Endometrial microvascular endothelial cells (primary cell): ENCODE data around the gene DOCK8. TPM values are rescaled to one million over a fixed set of nuclear protein-coding genes. Genes with fewer than 3 reads are reported as not detected.

Source experiments
- in situ Hi-C: cut with HindIII; loops from 2 replicates; pipeline ENCODE4 v1.10.0; 2017; ENCODE audit warnings: low sequenced_read_pairs, low pct_unique_long_range_greater_than_20kb; ENCODE audit errors: inconsistent ontology term
- total RNA-seq: library from RNA; depleted of rRNA; stranded (reverse); fragments of >200 nt; gene quantifications from one replicate; pipeline ENCODE4 v1.2.3, GENCODE V29; 2015; ENCODE audit errors: inconsistent ontology term

Gene DOCK8
- total RNA-seq, 1 donor from 2014 or later: not detected

DNA sequence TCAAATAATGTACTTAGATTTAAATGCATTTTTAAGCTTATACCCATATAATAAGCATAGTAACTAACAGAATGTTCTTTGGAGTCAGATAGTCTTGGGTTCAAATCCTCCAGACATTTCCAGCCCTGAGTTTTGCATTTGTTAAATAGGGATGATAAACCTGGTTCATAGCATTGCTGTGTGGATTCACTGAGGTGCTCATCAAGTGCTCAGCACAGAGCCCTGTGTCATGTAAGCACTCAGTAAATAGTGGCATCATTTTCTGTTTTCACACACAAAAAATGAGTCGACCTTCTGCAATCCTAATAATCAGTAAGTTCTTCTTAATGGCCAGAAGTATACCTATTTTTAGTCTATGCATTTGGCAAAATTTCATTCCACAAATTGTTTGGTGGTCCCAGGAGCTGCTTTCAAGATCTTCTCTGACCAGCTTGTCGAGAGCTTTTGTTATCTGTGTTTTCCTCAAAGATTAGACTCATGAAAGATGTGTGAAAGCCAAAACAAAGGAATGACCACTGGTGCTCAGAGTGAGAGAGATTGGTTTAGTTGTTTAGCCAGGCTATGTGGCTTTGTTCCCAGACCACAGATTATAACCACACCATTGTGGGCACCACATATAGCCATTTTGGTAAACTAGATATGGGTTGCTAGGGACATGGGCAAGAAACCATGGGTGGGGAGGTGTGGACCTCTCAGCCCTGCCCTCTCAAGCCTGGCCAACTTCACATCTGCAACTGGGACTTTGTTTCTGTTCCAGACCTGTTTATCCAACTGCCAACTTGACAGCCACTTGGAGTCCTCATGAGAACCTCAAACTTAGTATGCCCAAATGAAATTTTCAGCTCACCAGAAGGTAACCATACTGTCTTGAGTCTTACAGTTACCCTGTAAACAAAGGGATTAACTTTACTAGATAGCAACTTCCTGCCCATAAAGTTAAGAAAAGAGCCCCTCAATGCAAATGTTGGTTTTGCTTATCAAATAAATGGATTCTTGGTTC lies 45.0 kb downstream of the DOCK8 start:
- in situ Hi-C loops: no loop called here

DNA sequence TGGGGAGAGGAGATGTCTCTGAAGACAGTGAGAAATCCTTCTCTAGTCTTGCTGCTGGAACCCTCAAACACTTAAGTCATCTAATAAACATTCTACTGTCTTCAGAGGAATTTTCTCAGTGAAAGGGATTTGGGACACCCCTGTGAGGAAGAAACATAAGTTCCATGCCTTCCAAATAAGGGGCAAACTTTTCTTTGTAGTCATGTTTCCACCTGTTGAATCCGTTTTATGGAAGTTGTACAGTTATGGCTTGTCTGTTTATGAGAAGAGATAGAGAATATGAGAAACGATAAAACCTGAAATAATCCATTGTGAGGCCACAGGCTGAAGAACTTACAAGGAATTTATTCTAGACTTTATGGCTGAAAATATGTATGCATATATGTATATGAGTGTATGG lies 49.6 kb downstream of the DOCK8 start:
- in situ Hi-C loops: no loop called here

DNA sequence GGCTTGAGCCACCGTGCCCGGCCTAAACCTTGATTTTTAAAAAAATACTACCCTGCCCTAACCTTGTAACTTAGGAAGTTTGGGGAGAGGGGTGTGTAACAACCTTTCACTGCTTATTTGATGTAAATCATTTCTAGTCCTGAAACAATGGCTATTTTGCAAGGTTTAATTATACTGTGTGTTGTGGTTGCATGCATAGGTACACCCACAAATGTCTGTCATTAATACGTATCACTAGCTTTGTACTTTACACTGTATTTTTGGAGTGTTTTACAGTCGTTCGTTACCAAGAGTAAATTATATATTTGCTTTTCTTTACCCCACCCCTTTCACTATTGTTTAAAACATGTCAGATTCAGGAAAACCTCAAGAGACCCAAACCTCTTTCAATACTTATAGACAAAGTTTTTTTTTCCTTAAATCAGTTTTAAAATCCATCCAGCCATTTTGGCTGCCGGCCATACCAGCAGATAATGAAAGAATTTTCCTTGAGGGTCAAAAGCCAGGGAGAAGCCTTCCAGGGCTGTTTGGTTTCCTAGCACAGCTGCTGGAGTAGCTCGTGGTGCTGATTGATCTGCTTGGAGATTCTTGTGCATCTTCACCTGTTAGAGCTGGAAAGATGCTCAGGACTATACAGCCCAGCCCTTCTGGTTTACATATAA lies 50.7 kb downstream of the DOCK8 start:
- in situ Hi-C loops: no loop called here

GRCh38 chr9:266228-266627 lies 51.6 kb downstream of the DOCK8 start:
- in situ Hi-C loops: no loop called here

DNA sequence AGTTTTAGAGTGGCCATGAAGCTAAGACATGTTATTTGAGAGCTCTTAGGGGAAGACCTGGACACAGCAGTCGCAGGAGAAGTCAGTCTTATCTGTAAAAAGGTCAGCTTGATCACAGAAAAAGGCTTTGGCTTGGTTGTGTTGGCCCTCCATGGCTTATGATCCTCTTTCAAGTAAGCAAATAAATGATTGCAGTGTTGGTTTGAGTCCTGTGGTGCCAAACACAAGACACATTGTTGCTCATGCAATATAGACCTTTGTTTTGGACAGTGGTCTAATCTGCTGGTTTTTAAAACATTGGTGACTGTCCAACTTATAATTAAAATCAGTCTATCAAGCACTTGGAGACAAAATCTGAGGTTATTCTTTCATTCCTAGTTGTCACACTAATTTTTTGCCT lies 54.0 kb downstream of the DOCK8 start:
- in situ Hi-C loops: no loop called here

DNA sequence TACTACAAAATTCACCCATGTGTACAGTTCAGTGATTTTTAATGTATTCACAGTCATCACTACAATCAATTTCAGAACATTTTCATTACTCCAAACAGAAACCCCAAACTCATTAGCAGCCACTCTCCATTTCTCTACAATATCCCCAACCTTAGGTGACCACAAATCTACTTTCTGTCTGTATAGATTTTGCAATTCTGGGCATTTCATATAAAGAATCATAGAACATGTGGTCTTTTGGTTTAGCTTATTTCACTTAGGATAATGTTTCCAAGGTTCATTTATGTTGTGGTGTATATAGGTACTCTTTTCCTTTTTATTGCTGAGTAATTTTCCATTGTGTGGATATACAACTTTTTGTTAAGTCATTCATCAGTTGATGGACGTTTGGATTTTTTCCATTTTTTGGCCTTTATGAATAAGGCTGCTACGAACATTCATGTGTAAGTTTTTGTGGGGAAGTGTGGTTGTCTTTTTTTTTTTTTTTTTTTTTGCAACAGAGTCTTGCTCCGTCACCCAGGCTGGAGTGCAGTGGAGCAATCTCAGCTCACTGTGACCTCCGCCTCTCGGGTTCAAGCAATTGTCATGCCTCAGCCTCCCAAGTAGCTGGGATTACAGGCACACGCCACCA lies 54.5 kb downstream of the DOCK8 start:
- in situ Hi-C loops: no loop called here

DNA sequence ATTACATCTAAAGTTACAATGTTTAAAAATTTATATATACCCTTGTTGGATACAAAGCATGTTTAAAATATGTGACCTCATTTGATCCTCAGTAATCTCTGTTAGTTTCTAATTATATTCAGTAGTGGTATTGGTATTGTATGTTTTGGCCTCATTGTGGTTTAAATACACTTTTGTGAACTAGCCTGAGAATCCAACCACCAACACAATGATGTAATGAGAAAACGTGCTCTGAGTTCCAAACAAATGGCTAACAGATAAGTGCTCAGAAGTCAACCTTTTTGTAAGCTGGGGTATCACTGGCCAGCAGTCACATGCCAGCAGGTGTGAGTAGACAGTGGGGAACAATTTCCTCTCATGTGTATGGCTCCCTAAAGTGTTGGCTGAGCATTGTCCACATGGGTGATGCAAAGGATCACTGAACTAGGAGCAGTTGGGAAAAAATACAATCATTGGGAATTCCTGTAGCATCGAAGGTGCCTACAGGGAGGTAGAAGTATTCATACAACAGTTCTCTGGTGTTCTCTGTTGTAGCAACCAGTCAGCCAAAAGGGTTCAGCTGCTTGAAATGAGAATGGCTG lies 56.1 kb downstream of the DOCK8 start:
- in situ Hi-C loops: no loop called here

- in situ Hi-C loops: no loop called here
Measured at GRCh38 chr9:272251-273213, 57.9 kb downstream of the DOCK8 start.

DNA sequence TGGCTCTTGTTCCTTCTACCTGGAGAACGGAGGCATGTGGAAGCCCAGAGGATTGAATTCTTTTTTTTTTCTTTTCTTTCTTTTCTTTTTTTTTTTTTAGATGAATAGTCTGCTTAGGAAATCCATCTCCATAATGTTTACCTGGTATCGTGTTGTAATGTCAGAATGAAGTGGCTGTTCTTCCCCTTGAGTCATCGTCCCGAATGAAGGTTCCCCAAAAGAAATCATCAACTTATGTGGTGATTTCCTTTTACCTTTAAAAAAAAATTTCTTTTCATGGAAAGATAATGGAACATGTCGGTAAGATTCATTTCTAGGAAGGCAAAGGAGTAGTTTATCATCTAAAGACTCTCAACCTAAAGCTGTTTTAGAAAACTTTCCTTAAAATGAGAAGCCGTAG lies 59.7 kb downstream of the DOCK8 start:
- in situ Hi-C loops: no loop called here

- in situ Hi-C loops: no loop called here
Measured at GRCh38 chr9:277601-278295, 63.1 kb downstream of the DOCK8 start.

- in situ Hi-C loops: no loop called here
Measured at GRCh38 chr9:278651-279050, 64.0 kb downstream of the DOCK8 start.

DNA sequence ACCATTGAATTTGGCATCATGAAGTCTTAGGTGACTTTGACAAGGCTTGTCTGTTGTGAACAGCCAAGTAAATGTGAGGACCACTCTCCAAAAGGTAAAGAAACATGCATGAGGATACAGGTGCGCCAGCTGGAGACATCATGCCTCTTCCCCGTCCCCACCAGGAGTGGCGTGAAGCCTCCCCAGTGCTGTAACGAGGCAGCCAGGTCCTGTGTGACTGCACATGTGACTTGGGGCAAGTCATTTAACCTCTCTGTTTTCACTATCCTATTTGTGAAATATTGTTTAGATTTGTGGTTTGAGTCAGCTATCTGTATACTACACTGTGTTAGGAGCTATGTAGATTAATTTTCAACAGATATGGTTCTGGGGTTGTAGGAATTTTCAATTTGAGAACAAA lies 65.0 kb downstream of the DOCK8 start:
- in situ Hi-C loops: no loop called here

- in situ Hi-C loops: no loop called here
Measured at GRCh38 chr9:281741-282645, 67.3 kb downstream of the DOCK8 start.

- in situ Hi-C loops: no loop called here
Measured at GRCh38 chr9:286071-286740, 71.5 kb downstream of the DOCK8 start.

DNA sequence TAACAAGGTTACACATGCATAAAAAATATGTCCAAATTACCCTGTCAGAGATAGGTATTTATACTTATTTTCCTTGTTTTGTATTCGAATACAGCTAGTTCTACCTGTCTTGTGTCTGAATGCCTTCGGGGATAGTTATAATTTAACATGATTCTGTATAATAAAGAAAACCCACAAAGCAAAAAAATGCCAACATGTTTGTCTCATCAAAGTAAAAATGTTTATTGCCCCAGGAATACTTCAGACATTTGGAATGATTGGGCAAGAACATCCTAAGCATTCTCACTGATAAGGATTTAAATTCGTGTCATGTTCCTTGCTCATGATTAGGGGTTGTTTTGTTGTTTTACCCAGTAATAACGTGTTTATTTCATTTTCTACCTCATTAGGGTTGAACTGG lies 74.5 kb downstream of the DOCK8 start:
- in situ Hi-C loops: no loop called here

- in situ Hi-C loops: no loop called here
Measured at GRCh38 chr9:292915-293314, 78.2 kb downstream of the DOCK8 start.
